Activated CD4-positive, alpha-beta memory T cell treated with anti-CD3 and anti-CD28 coated beads, Interleukin-2, amount 10 ng/mL, durations not matched to agents 7 days and 5 days (primary cell): Measurements from ENCODE around the gene KIF21A. TPM values are rescaled to one million over a fixed set of nuclear protein-coding genes. Genes with fewer than 3 reads are reported as not detected.
A peak's percentile ranks its signal among the peaks of the same experiment; 100 is the strongest.
"Not testable (repeated sequence)": the region's sequence is repeated elsewhere in the genome, so short reads cannot be mapped to it uniquely, and the experiment has no call there.

Source experiments
- CTCF ChIA-PET: fragments of 350-600 bp; sonication (Branson Sonifier 250); formaldehyde crosslinking; loops from one replicate; lab custom pipeline; 2021; ENCODE audit warnings: antibody characterized with exemption, inconsistent platforms; lab: Charles Lee
- POLR2A ChIA-PET: fragments of 350-600 bp; sonication (Branson Sonifier 250); formaldehyde crosslinking; loops from one replicate; lab custom pipeline; 2021; ENCODE audit warnings: antibody characterized with exemption; lab: Charles Lee
- DNase-seq: peaks from one replicate; pipeline ENCODE4 v3.0.0-alpha.2; 2020
- H3K27ac Mint-ChIP-seq: one replicate; pipeline ENCODE4 v1.8.0; 2021; ENCODE audit warnings: mild to moderate bottlenecking, mixed read lengths
- H3K27me3 Mint-ChIP-seq: one replicate; pipeline ENCODE4 v1.8.0; 2021; ENCODE audit warnings: mixed read lengths
- H3K36me3 Mint-ChIP-seq: one replicate; pipeline ENCODE4 v1.8.0; 2021; ENCODE audit warnings: low read depth, mixed read lengths
- H3K4me1 Mint-ChIP-seq: one replicate; pipeline ENCODE4 v1.8.0; 2021; ENCODE audit warnings: mixed read lengths
- H3K4me3 Mint-ChIP-seq: one replicate; pipeline ENCODE4 v1.8.0; 2021; ENCODE audit warnings: mild to moderate bottlenecking, mixed read lengths
- H3K9me3 Mint-ChIP-seq: one replicate; pipeline ENCODE4 v1.8.0; 2021; ENCODE audit warnings: mixed read lengths
- total RNA-seq, 2 experiments: library from RNA; stranded (reverse); gene quantifications; one replicate each; pipeline ENCODE4 v1.2.3, GENCODE V29; 2021

KIF21A gene, protein sequence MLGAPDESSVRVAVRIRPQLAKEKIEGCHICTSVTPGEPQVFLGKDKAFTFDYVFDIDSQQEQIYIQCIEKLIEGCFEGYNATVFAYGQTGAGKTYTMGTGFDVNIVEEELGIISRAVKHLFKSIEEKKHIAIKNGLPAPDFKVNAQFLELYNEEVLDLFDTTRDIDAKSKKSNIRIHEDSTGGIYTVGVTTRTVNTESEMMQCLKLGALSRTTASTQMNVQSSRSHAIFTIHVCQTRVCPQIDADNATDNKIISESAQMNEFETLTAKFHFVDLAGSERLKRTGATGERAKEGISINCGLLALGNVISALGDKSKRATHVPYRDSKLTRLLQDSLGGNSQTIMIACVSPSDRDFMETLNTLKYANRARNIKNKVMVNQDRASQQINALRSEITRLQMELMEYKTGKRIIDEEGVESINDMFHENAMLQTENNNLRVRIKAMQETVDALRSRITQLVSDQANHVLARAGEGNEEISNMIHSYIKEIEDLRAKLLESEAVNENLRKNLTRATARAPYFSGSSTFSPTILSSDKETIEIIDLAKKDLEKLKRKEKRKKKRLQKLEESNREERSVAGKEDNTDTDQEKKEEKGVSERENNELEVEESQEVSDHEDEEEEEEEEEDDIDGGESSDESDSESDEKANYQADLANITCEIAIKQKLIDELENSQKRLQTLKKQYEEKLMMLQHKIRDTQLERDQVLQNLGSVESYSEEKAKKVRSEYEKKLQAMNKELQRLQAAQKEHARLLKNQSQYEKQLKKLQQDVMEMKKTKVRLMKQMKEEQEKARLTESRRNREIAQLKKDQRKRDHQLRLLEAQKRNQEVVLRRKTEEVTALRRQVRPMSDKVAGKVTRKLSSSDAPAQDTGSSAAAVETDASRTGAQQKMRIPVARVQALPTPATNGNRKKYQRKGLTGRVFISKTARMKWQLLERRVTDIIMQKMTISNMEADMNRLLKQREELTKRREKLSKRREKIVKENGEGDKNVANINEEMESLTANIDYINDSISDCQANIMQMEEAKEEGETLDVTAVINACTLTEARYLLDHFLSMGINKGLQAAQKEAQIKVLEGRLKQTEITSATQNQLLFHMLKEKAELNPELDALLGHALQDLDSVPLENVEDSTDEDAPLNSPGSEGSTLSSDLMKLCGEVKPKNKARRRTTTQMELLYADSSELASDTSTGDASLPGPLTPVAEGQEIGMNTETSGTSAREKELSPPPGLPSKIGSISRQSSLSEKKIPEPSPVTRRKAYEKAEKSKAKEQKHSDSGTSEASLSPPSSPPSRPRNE (N-terminal part only)
- 10 to 100 TPM; 18.4 to 19.7 TPM for total RNA-seq

DNA sequence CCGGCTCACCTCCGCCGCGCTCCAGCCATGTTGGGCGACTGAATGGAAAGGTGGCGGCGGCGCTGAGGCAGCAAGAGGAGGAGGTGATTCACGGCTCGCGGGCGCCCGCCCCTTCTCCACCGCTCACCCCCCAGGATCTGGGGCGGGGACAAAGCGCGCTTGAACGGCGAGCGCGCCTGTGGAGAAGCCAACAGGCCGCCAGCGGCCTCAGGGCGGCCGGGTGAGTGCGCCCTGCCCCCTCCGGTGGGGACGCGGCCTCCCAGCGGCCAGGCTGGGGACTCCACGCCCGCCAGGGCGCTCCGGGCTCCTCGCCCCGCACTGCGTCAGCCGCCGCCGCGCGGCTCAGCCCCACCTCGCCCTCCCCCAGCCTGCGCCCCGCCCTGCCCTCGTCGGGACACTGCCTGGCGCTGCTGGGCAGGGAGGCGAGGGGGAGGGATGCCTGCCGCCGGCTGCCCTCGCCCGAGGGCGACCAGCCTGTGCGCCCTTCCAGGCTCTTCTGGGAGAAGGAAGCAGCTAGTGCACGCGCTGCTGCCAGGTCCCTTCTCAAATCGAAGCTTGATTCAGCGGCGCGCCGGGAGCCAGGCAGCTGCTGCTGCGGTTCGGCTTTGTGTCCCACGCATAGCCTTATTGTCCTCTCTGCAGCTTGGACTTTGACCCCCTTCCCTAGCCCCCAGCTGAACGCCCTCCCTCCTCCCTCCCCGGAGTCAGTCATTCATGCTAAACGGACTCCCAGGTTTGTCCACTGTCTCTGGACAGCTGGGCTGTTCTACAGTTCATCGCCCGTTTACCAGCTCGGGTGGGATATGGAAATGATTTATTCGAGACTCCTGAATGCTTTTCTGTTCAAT, at the start of gene KIF21A:
KIF21A (minus strand) TSS at position 40 of the 848 bp plus-strand sequence. CDS start 150 bp downstream, outside the sequence.
- H3K27me3 Mint-ChIP-seq, result no peaks in the 10 kb centered on the region
- H3K4me3 Mint-ChIP-seq, result peak within 1 kb of the TSS; percentile 80
- peak; percentile 93 for DNase-seq
- no peaks in the 10 kb centered on the region for H3K36me3 Mint-ChIP-seq
- no peaks in the 10 kb centered on the region for H3K9me3 Mint-ChIP-seq
- peak within 1 kb of the TSS; percentile 79 for H3K27ac Mint-ChIP-seq
- peaks cover 23% of the 10 kb centered on the region for H3K4me1 Mint-ChIP-seq
- POLR2A ChIA-PET, result interaction anchor here (0.6 to 3.6 kb wide), 10 partner anchors 23 to 240 kb away, joined by 3 to 39 read pairs (median 4); partner anchors contain the start of gene ABCD2
- CTCF ChIA-PET, result interaction anchor here (1.0 to 2.2 kb wide), 5 partner anchors 8 to 176 kb away, joined by 3 to 6 read pairs (median 4); partner anchors contain the start of gene ABCD2

DNA sequence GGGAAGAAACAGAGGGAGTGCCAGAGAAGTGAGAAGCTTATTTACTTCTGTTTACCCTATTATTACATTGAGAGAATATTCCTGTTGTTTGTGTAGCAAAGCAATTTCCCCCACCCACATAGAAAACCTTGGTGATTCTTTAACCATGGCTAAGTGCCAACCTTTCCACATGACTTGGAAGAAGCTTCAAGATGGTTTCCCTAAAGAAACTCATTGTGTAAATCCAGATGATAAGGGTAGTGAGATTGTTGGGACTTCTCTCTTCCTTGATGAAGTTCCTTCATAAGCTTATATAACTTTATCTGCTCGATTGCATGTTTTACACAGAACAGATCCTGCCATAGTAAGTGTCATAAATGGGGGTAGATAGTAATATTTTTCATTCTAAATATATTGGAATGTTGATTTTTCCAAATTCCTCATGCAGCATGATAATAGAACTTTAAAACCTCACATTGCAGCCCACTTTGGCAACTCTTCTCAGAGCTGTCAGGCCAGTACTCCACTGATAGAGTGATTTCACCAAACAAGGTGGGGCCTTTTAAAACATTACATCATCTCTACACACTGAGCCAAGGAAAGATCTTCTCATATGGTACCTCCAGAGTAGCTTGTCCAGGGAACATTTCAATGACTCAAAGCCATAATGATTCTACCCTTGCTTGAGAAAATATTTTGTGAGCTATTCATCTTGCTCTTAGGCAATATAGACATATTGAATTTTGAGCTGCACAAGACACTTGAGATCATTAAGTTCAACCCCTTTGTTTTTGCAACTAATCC, 47.8 kb upstream of the KIF21A start:
- CTCF ChIA-PET, result no interaction called here

GRCh38 chr12:39483597-39483996, 40.7 kb upstream of the KIF21A start:
- no peak for DNase-seq
- Mint-ChIP-seq H3K4me3 (no peak overlapping the region), H3K27me3 (no peaks in the 10 kb centered on the region), H3K27ac (no peak overlapping the region), H3K36me3 (peaks cover 4% of the 10 kb centered on the region), H3K9me3 (no peaks in the 10 kb centered on the region), H3K4me1 (no peaks in the 10 kb centered on the region)
- ChIA-PET CTCF (no interaction called here), POLR2A (no interaction called here)

More for the DNA sequence above, 47.8 kb upstream of the KIF21A start:
- DNase-seq, result no peak
- Mint-ChIP-seq H3K27me3 (no peaks in the 10 kb centered on the region), H3K4me1 (no peaks in the 10 kb centered on the region), H3K27ac (no peak overlapping the region), H3K36me3 (no peaks in the 10 kb centered on the region), H3K4me3 (no peak overlapping the region), H3K9me3 (peaks cover 3% of the 10 kb centered on the region)
- POLR2A ChIA-PET, result no interaction called here

GRCh38 chr12:39483042-39483441, 40.1 kb upstream of the KIF21A start:
- no peak overlapping the region for H3K27ac Mint-ChIP-seq
- no peak overlapping the region for H3K4me3 Mint-ChIP-seq
- POLR2A ChIA-PET, result no interaction called here
- peaks cover 4% of the 10 kb centered on the region for H3K36me3 Mint-ChIP-seq
- no peaks in the 10 kb centered on the region for H3K27me3 Mint-ChIP-seq
- no peak for DNase-seq
- no peaks in the 10 kb centered on the region for H3K4me1 Mint-ChIP-seq
- H3K9me3 Mint-ChIP-seq, result no peaks in the 10 kb centered on the region
- CTCF ChIA-PET, result no interaction called here

- H3K9me3 Mint-ChIP-seq, result no peaks in the 10 kb centered on the region
- CTCF ChIA-PET, result no interaction called here
- peaks cover 4% of the 10 kb centered on the region for H3K36me3 Mint-ChIP-seq
- no peak for DNase-seq
- H3K27ac Mint-ChIP-seq, result no peak overlapping the region
- H3K4me1 Mint-ChIP-seq, result no peaks in the 10 kb centered on the region
- POLR2A ChIA-PET, result no interaction called here
- H3K4me3 Mint-ChIP-seq, result no peak overlapping the region
- no peaks in the 10 kb centered on the region for H3K27me3 Mint-ChIP-seq
Observed at GRCh38 chr12:39476894-39477293, 34.0 kb upstream of the KIF21A start.

DNA sequence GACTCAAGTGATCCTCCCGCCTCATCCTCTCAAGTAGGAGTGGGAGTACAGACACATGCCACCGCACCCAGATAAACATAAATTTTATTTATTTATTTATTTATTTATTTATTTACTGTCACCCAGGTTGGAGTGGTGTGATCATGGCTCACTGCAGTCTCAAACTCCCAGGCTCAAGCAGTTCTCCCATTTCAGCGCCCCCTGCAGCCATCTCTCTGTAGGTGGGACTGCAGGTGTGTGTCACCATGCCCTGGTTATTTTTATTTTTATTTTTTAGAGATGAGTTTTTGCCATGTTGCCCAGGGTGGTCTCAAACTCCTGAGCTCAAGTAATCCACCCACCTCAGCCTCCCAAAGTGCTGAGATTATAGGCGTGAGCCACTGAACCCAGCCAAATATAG, 33.2 kb upstream of the KIF21A start:
- Mint-ChIP-seq H3K9me3 (no peaks in the 10 kb centered on the region), H3K4me1 (no peaks in the 10 kb centered on the region), H3K4me3 (no peak overlapping the region), H3K27me3 (no peaks in the 10 kb centered on the region), H3K27ac (no peak overlapping the region), H3K36me3 (peaks cover 4% of the 10 kb centered on the region)
- CTCF ChIA-PET, result no interaction called here
- POLR2A ChIA-PET, result no interaction called here
- no peak for DNase-seq

- H3K27ac Mint-ChIP-seq, CTCF ChIA-PET, POLR2A ChIA-PET: not testable (repeated sequence)
Observed at GRCh38 chr12:39475136-39475535, 32.2 kb upstream of the KIF21A start.

DNA sequence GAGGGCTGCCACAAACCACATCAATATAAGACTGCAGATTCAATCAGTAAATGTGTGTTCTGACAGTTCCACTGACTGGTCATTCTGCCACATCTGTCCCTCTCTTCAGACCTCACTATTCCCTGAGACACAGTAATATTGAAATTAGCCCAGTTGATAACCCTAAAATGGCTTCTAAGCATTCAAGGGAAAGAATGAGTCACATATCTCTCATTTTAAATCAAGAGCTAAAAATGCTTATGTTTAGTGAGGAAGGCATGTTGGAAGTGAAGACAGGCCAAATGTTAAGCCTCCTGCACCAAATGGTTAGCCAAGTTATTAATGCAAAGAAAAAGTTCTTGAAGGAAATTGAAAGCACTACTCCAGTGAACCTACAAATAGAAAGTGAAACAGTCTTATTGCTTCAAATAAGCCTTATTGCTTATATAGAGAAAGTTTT, 24.5 kb upstream of the KIF21A start:
- Mint-ChIP-seq H3K4me3 (peak overlapping the region; percentile 8), H3K4me1 (peaks cover 14% of the 10 kb centered on the region), H3K27me3 (no peaks in the 10 kb centered on the region), H3K9me3 (no peaks in the 10 kb centered on the region), H3K36me3 (peaks cover 5% of the 10 kb centered on the region), H3K27ac (peak overlapping the region; percentile 32)
- ChIA-PET CTCF (no interaction called here), POLR2A (interaction anchor here (0.6 to 1.7 kb wide), 4 partner anchors 15 to 255 kb away, joined by 3 to 6 read pairs (median 4); partner anchors contain the start of gene KIF21A)
- no peak for DNase-seq

More at GRCh38 chr12:39475136-39475535, 32.2 kb upstream of the KIF21A start:
- not testable (repeated sequence) for DNase-seq, H3K36me3 Mint-ChIP-seq, H3K27me3 Mint-ChIP-seq, H3K9me3 Mint-ChIP-seq, H3K4me1 Mint-ChIP-seq, H3K4me3 Mint-ChIP-seq

DNA sequence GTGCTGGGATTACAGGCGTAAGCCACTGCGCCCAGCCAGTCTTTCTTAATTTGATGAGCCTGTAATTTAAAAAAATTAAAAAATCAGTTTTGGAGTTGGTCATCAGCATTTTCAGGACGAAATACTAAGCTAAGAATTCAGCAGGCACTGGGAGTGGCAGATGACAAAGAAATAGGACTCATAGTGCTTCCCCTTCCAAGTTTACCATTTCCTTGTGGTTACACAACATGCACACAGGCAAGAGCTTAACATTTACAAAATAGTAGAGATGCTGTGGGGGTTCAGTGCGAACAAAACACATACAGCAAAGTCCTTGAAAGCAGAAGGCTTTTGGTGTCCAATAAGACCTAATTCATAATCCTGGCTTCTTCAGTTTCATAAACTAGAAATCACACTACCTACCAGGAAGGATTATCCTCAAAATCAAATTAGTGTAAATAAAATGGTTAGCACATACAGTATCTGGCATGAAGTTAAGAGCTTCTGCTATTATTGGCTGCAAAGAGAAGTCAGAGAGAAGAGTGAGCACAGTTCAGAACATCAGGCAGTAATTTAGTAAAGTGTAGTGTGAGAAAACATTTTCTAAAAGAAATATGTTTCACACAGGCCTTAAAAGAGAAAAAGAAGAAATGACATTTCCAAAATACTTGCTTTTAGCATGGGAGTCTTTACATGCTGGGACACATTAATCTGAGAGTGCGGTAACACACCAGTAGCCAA, 22.2 kb upstream of the KIF21A start:
- no peak overlapping the region for H3K4me3 Mint-ChIP-seq
- H3K27me3 Mint-ChIP-seq, result no peaks in the 10 kb centered on the region
- no peak overlapping the region for H3K27ac Mint-ChIP-seq
- peaks cover 5% of the 10 kb centered on the region for H3K36me3 Mint-ChIP-seq
- ChIA-PET POLR2A (no interaction called here), CTCF (interaction anchor here (1.2 kb wide), 1 partner anchor 11 kb away, joined by 3 read pairs; no protein-coding TSS in a partner anchor)
- DNase-seq, result no peak
- H3K4me1 Mint-ChIP-seq, result peaks cover 14% of the 10 kb centered on the region
- no peaks in the 10 kb centered on the region for H3K9me3 Mint-ChIP-seq

DNA sequence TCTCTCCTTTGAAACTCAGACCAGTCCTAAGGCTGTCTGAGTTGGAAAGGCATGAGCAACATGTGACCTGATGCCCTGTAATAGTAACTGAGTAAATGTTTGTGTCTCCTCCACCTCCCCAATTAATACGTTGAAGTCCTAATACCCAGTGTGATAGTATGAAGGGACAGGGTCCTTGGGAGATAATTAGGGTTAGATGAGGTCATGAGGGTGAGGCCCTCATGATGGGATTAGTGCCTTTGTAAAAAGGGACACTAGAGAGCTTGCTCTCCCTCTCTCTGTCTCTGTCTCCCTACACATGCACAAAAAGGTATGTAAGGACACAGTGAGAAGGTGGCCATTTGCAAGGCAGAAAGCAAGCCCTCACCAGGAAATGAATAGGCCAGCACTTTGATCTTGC, 18.1 kb upstream of the KIF21A start:
- DNase-seq, result no peak

DNA sequence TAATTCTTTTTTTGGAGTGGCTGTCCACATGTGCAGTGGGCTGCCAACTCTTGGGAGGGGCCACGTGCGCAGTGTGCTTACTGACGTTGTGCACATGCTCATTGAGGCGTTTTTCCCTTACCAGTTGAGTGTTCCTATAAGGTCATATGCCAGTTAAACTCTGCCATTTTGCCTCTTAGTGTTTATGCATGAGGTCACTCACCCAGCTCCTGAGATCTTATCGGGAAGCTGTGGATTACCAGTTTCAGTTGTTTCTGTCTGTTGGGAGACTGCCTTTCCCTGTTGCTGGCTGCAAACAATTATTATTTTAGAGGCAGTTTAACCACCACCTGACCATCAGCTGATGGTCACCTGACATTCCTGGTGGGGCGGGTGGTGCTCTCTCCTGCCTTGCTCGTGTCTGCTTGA, 16.1 kb upstream of the KIF21A start:
- H3K27ac Mint-ChIP-seq, result no peak overlapping the region
- no peaks in the 10 kb centered on the region for H3K9me3 Mint-ChIP-seq
- no peaks in the 10 kb centered on the region for H3K27me3 Mint-ChIP-seq
- DNase-seq, result no peak
- H3K4me1 Mint-ChIP-seq, result no peaks in the 10 kb centered on the region
- ChIA-PET CTCF (no interaction called here), POLR2A (no interaction called here)
- H3K4me3 Mint-ChIP-seq, result no peak overlapping the region
- H3K36me3 Mint-ChIP-seq, result no peaks in the 10 kb centered on the region

More for the DNA sequence above, 18.1 kb upstream of the KIF21A start:
- H3K27me3 Mint-ChIP-seq, result no peaks in the 10 kb centered on the region
- no peak overlapping the region for H3K27ac Mint-ChIP-seq
- POLR2A ChIA-PET, result no interaction called here
- no peaks in the 10 kb centered on the region for H3K9me3 Mint-ChIP-seq
- CTCF ChIA-PET, result no interaction called here
- H3K4me3 Mint-ChIP-seq, result no peak overlapping the region
- H3K36me3 Mint-ChIP-seq, result no peaks in the 10 kb centered on the region
- H3K4me1 Mint-ChIP-seq, result no peaks in the 10 kb centered on the region
